ENCODE results near the gene CHCHD6. TPM values are rescaled to one million over a fixed set of nuclear protein-coding genes. Genes with fewer than 3 reads are reported as not detected.

Gene CHCHD6
- total and polyA plus RNA-seq, 2 of the 4 experiments (the other 2 are of a cell fraction): 18.8 to 28.9 TPM

DNA sequence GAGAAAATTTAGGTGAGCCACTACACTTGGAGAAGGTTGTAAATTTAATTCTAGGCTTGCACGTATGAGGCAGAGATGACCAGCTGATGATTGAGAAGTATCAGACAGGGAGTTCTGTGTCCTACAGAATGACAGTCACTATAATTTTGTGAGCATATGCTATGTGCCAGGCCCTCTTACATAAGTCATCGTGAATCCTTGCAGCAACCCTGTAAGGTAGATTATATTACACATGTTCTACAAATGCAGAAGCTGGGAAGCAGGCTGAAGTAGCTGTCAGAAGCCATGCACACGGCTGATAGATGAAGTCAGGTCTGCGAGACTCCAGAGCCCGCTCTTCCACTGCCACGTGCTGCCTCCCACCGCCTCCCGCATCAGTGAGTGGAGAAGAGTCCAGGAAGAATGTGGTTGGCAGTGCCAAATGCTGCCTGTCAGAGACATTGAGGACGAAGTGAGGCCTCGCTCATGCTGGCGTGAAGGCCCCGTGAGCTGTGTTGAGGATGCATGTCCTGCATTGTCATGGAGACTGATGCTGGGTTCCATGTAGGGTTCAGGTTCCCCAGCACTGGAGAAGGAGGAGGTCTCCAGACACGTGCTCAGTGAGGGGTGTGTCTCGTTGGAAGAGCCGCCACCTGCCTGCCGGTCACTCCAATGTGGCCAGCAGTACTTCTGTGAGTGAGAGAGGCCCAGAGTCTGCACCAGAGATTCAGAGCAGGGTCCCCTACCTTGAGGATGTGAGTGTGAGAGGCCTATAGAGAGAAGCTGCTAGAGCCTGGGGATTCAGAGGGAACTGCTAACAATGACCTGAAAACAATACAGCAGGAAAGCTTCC is 155.6 kb downstream of the CHCHD6 start:
- ChIA-PET POLR2A (ENCODE audit: unreplicated experiment) (no interaction called here), CTCF (no interaction called here)
- Histone ChIP-seq H2AK5ac (ENCODE audit: low read depth, low read length) (peak overlapping the region; percentile 37; the same call in 1 of the 2 replicates), H2BK120ac (ENCODE audit: low read depth, low read length) (no peak overlapping the region; the same call in 1 of the 2 replicates), H3K79me1 (ENCODE audit: low read depth in 1 of 2, low read length in 2 of 2) (no peaks in the 10 kb centered on the region), H3K23ac (ENCODE audit: low read depth, low read length) (no peak overlapping the region), H2BK5ac (ENCODE audit: low read depth, low read length, poor library complexity, severe bottlenecking) (no peak overlapping the region), H3K4me1 (ENCODE audit: control insufficient read depth, insufficient read depth, low read length) (no peaks in the 10 kb centered on the region), H3K14ac (replicated peaks; ENCODE audit: low read depth, low read length) (no peak overlapping the region), H2AFZ (replicated peaks; ENCODE audit: low read length, poor library complexity) (no peak overlapping the region), H4K91ac (ENCODE audit: insufficient read depth, low read depth, low read length) (no peak overlapping the region; the same call in 1 of the 2 replicates), H3K4ac (ENCODE audit: low read depth, low read length) (no peak overlapping the region; the same call in 1 of the 2 replicates), H2BK15ac (ENCODE audit: low read depth, low read length) (no peak overlapping the region), H3K4me2 (ENCODE audit: low read depth, low read length) (no peak overlapping the region), H2BK20ac (ENCODE audit: low read depth, low read length) (0 out of 2 replicates have a peak overlapping the region, but pooled peaks have one; percentile 20), H3K56ac (ENCODE audit: extremely low read depth, insufficient read depth, low read length) (no peak overlapping the region), H3K4me3 (ENCODE audit: insufficient read depth, low read depth, low read length) (no peak overlapping the region), H3K27ac (ENCODE audit: insufficient read depth, low read length) (no peak overlapping the region), H4K20me1 (ENCODE audit: insufficient read depth, low read length) (no peaks in the 10 kb centered on the region), H3K27me3 (ENCODE audit: control insufficient read depth, insufficient read depth, low read length) (no peaks in the 10 kb centered on the region), H3K9me1 (ENCODE audit: insufficient read depth, low read length) (0 out of 2 replicates have a peak, but pooled peaks cover 3% of the 10 kb centered on the region), H3K18ac (ENCODE audit: low read depth, low read length) (no peak overlapping the region), H2AK9ac (replicated peaks; ENCODE audit: low read depth, low read length, poor library complexity) (no peak overlapping the region), H3K36me3 (ENCODE audit: control insufficient read depth, insufficient read depth, low read length) (no peaks in the 10 kb centered on the region), H3K9ac (ENCODE audit: low read depth, low read length) (no peak overlapping the region), H4K5ac (ENCODE audit: low read depth, low read length) (no peak overlapping the region), H4K8ac (ENCODE audit: low read depth in 2 of 2, low read length in 2 of 2) (no peak overlapping the region), H3K9me3 (ENCODE audit: control insufficient read depth, insufficient read depth, low read length) (no peaks in the 10 kb centered on the region)
- ATAC-seq (ENCODE audit: low read depth): no peak
- DNase-seq: no peak
- dilution Hi-C loops (cut with HindIII; ENCODE audit: low sequenced_read_pairs, unreplicated experiment) (no loop called here), intact Hi-C loops (cut with micrococcal nuclease) (no loop called here), in situ Hi-C loops (cut with MboI; ENCODE audit: low sequenced_read_pairs) (no loop called here)
- TF ChIP-seq SMC3 (IDR thresholded peaks at IDR 0.05; ENCODE audit: low read depth, low read length) (no peak), CEBPB (IDR thresholded peaks at IDR 0.05; ENCODE audit: low read depth, low read length) (no peak)
- 83% methylated on average over 8 of the region's 16 CpGs; no CpG with 5 or more reads in 1 of the 2 experiments for WGBS, 2 experiments (ENCODE audit: extremely low coverage in 2 of 2, insufficient read length in 1 of 2)
- no TSS peak for BruUV-seq (replicated peaks)

Measured in IMR-90 (cell line).